Breast epithelium (tissue), 4 donors: ENCODE results near the gene ADAMTS1. TPM values are rescaled to one million over a fixed set of nuclear protein-coding genes. Genes with fewer than 3 reads are reported as not detected.
A peak's percentile ranks its signal among the peaks of the same experiment; 100 is the strongest.

Experiments
- DNase-seq, 2 donors: peaks; one replicate each; pipeline ENCODE4 v3.0.0-alpha.2; 2019; ENCODE audit warnings: low spot score in 2 of 2
- H3K27ac ChIP-seq, 2 donors: fragments of 200-600 bp; sonication (generic) in 1 of 2; one replicate each; pipeline ENCODE4 v1.5.1; 2016 to 2019; ENCODE audit warnings: mild to moderate bottlenecking in 1 of 2
- H3K27me3 ChIP-seq, 2 donors: fragments of 200-600 bp; sonication (generic) in 1 of 2; one replicate each; pipeline versions ENCODE4 v1.5.1 to v1.6.0; 2017 to 2019; ENCODE audit warnings: control low read depth in 1 of 2, mild to moderate bottlenecking in 1 of 2
- H3K36me3 ChIP-seq: fragments of 200-600 bp; one replicate; pipeline ENCODE4 v1.5.1; 2019
- H3K4me1 ChIP-seq, 2 donors: fragments of 200-600 bp; sonication (generic); one replicate each; pipeline ENCODE4 v1.5.1; 2016 to 2019; ENCODE audit warnings: control low read depth in 1 of 2
- H3K4me3 ChIP-seq, 3 donors: fragments of 200-600 bp; sonication (generic); 1 replicate in 2 of 3; 2 replicates in 1 of 3; pipeline ENCODE4 v1.5.1; 2016 to 2019; ENCODE audit warnings: mild to moderate bottlenecking in 3 of 3, moderate library complexity in 2 of 3
- H3K9me3 ChIP-seq, 2 donors: fragments of 200-600 bp; sonication (generic) in 1 of 2; one replicate each; pipeline ENCODE4 v1.5.1; 2016 to 2019; ENCODE audit warnings: control low read depth in 1 of 2
- POLR2A ChIP-seq: fragments of 450-650 bp; IDR thresholded peaks from one replicate; pipeline ENCODE4 v1.6.1; 2016; ENCODE audit warnings: antibody characterized with exemption, mild to moderate bottlenecking, moderate library complexity
- POLR2AphosphoS5 ChIP-seq, 3 donors: sonication (generic); formaldehyde crosslinking; IDR thresholded peaks; one replicate each; pipeline ENCODE4 v1.6.1; 2017; ENCODE audit warnings: antibody characterized with exemption in 3 of 3
- intact Hi-C: fragments of 100-400 bp; cut with DNase I; formaldehyde crosslinking; loops from one replicate; pipeline ENCODE4 v1.15.1; 2023; ENCODE audit warnings: low total_unique reads
- total RNA-seq, 3 donors: library from RNA; depleted of rRNA; stranded (reverse); fragments of >200 nt; gene quantifications; one replicate each; pipeline ENCODE4 v1.1.0, GENCODE V29; 2016
- TF ChIP-seq, protein P1 (sequence below), 3 donors: fragments of 450-650 bp; IDR thresholded peaks; one replicate each; pipeline ENCODE4 v1.5.1; 2016 to 2017; ENCODE audit warnings: antibody characterized with exemption in 3 of 3, mild to moderate bottlenecking in 3 of 3, moderate library complexity in 3 of 3

Gene ADAMTS1
- total RNA-seq, 3 donors from 2014 or later = 72.0 to 198 (median 72.7) TPM

DNA sequence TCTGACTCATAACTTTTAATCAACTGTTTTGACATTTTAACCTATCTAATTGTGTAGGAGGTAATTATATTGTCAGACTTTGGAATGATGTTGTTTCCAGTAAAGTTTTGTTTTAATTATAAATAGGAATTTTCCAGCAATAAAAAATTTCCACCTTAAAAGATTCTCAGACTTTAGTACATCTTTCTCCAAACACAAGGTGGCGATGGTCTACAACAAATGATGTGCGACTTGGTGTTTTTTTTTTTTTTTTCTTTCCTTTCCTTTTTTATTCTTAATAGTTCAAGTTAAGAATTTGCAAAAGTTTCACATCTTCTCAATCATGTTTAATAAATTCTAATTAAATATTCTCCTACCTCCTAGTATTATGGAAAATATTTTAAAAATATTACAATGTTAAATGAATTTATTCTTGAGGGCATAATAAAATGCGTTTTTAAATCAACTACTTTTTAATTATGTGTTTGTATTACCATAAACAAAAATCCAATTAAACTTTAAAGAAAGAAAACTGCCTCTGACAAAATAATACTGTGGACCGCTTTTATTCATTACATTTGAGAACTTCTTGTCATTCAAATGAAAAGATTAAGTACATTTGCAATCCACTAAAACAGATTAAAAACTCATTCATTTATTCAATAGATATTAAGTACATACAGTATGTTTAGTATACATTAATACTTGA, 4.4 kb upstream of the ADAMTS1 start:
- Histone ChIP-seq H3K4me1 (no peaks in the 10 kb centered on the region), H3K27me3 (no peaks in the 10 kb centered on the region), H3K4me3 (no peak overlapping the region), H3K27ac (no peak overlapping the region), H3K9me3 (no peaks in the 10 kb centered on the region), H3K36me3 (no peaks in the 10 kb centered on the region)
- intact Hi-C loops = no loop called here
- no peak for DNase-seq
- TF ChIP-seq POLR2AphosphoS5 (IDR thresholded peaks at IDR 0.05) = no peak
- TF ChIP-seq, protein P1, sequence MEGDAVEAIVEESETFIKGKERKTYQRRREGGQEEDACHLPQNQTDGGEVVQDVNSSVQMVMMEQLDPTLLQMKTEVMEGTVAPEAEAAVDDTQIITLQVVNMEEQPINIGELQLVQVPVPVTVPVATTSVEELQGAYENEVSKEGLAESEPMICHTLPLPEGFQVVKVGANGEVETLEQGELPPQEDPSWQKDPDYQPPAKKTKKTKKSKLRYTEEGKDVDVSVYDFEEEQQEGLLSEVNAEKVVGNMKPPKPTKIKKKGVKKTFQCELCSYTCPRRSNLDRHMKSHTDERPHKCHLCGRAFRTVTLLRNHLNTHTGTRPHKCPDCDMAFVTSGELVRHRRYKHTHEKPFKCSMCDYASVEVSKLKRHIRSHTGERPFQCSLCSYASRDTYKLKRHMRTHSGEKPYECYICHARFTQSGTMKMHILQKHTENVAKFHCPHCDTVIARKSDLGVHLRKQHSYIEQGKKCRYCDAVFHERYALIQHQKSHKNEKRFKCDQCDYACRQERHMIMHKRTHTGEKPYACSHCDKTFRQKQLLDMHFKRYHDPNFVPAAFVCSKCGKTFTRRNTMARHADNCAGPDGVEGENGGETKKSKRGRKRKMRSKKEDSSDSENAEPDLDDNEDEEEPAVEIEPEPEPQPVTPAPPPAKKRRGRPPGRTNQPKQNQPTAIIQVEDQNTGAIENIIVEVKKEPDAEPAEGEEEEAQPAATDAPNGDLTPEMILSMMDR (IDR thresholded peaks at IDR 0.05) = peak; percentile 25 to 48 (median 41)

DNA sequence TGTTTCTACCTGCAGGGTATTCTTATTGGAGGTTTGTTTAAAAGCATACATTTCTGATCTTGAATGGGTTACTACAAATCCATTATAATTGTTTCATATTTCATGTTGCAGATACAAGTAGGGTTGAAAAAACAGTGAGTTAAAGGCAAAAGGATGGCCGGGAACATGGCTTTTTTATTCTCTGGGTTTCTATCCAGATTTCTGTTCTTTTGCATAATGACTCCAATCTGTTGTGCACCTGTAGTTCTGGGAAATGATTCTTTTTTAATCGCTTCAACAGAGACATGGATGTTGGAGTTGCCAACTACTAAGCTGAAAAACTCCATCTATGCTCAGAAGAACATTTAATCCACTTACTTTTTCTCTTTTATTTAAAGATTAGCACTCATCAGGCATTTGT, 2.7 kb upstream of the ADAMTS1 start:
- DNase-seq = no peak
- Histone ChIP-seq H3K27me3 (no peaks in the 10 kb centered on the region), H3K36me3 (no peaks in the 10 kb centered on the region), H3K4me1 (no peaks in the 10 kb centered on the region), H3K27ac (no peak overlapping the region), H3K9me3 (no peaks in the 10 kb centered on the region), H3K4me3 (no peak overlapping the region)
- intact Hi-C loops = loop anchor here (2.0 kb wide), 1 partner anchor 853 kb away; no protein-coding TSS in a partner anchor
- TF ChIP-seq, protein P1 (IDR thresholded peaks at IDR 0.05) = no peak
- TF ChIP-seq POLR2AphosphoS5 (IDR thresholded peaks at IDR 0.05) = no peak
- TF ChIP-seq POLR2A = no peak

DNA sequence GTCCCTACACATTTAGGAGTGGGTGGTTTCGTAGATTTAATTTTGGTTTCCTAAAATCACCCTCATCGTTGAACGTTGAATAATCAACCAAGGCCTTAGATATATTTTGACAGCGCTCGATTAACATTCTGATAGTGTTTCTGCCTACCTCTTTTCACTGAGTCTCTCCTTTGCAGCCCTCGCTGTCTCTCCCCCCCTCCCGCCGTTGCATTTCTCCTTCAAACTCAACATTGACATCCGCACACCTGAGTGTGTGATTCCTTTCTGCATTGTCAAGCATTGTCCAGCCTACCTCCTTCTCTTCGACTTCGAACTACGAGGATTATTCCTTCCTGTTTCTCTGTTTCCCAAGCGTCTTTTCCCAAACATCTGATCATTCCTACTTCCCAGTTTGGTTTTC, 1.8 kb upstream of the ADAMTS1 start:
- Histone ChIP-seq H3K27ac (peak overlapping the region; percentile 85 to 98), H3K36me3 (no peaks in the 10 kb centered on the region), H3K4me3 (peak overlapping the region; percentile 69 to 94 (median 83)), H3K9me3 (no peaks in the 10 kb centered on the region), H3K4me1 (no peaks in the 10 kb centered on the region), H3K27me3 (no peaks in the 10 kb centered on the region)
- no peak for DNase-seq
- intact Hi-C loops = loop anchor here (2.0 kb wide), 1 partner anchor 854 kb away; no protein-coding TSS in a partner anchor
- TF ChIP-seq POLR2A = no peak
- TF ChIP-seq, protein P1 (IDR thresholded peaks at IDR 0.05) = no peak

DNA sequence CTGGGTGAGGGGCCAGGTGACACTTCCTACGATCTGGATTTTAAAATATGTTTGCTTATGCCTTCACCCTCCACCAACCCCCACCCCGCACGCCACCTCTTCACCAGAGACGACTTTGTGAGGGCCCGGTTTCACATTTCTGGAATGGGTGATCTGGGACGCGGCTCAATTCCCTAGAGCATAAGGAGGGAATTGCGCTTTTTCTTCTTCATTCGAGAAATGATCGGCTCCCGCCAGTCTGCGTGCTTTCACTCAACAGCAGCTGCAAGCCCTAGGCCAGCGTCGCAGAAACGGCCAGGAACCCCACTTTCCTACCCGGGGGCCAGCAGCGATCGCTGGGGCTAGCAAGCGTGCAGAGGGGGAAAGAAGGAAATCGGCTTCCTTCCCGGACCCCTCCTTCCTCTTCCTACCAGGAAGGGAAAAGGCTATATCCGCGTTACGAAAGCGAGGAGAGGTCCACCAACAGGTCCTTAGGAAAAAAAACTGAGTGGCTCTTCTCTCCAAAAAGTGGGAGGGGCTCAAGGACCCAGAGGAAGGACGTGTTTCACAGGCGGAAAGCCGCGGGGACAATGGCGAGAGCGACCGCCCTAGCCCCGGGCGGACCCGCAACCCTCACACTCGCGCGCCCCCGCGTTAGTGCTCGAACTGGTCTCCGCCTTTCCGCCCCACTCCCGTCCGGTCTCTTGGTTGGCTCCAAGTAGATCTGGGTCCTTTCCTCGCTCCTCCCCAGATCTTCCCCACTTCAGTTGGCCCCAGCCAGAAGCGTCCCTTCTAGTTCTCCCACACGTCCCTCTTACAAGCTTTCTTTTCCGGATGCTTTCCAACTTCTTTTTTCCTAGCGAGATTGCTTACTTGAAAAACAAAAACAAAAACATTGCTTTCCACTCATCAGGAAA, 1.1 kb upstream of the ADAMTS1 start:
- Histone ChIP-seq H3K36me3 (no peaks in the 10 kb centered on the region), H3K27me3 (no peaks in the 10 kb centered on the region), H3K27ac (peak overlapping the region; percentile 85 to 98), H3K4me3 (peak overlapping the region; percentile 69 to 94 (median 83)), H3K9me3 (no peaks in the 10 kb centered on the region), H3K4me1 (no peaks in the 10 kb centered on the region)
- intact Hi-C loops = loop anchor here (2.0 kb wide), 1 partner anchor 855 kb away; no protein-coding TSS in a partner anchor
- DNase-seq = peak; percentile 71 to 72
- TF ChIP-seq POLR2A = peak; percentile 81
- TF ChIP-seq, protein P1 (IDR thresholded peaks at IDR 0.05) = peak in 1 of 3 donors; percentile 31
- peak; percentile 40 to 74 (median 58) for TF ChIP-seq POLR2AphosphoS5 (IDR thresholded peaks at IDR 0.05)

DNA sequence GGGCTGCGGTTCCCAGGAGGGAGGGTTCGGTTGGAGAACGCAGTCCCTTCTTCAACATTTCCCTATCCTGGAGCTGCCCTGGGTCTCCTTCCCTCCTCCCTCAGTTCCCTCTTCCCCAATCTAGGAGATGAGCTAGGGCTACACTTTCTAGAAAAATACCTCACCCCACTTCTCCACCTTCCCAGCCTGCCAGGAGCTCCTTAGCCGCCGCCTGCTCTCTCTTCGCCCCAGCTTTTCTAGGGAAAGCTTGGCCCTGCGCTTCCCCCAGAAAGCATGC, 488 bp upstream of the ADAMTS1 start:
- DNase-seq = no peak
- Histone ChIP-seq H3K27ac (peak overlapping the region; percentile 85 to 98), H3K36me3 (no peaks in the 10 kb centered on the region), H3K4me1 (no peaks in the 10 kb centered on the region), H3K4me3 (peak overlapping the region; percentile 69 to 94 (median 83)), H3K27me3 (no peaks in the 10 kb centered on the region), H3K9me3 (no peaks in the 10 kb centered on the region)
- intact Hi-C loops = loop anchor here (2.0 kb wide), 1 partner anchor 855 kb away; no protein-coding TSS in a partner anchor
- TF ChIP-seq, protein P1 (IDR thresholded peaks at IDR 0.05) = no peak
- no peak for TF ChIP-seq POLR2A
- TF ChIP-seq POLR2AphosphoS5 (IDR thresholded peaks at IDR 0.05) = no peak
